Omental fat pad (tissue), 4 donors: ENCODE results near the gene CCNY. TPM values are rescaled to one million over a fixed set of nuclear protein-coding genes. Genes with fewer than 3 reads are reported as not detected.

ENCODE experiments used
- ATAC-seq: fragments of 150-250 bp; one replicate; pipeline ENCODE4 v1.9.1; 2016; ENCODE audit warnings: mild to moderate bottlenecking, moderate library complexity; ENCODE audit not compliant: low FRiP score
- DNase-seq: peaks from one replicate; pipeline ENCODE4 v3.0.0-alpha.2; 2019; ENCODE audit warnings: low spot score
- CTCF ChIP-seq, 3 donors: fragments of 450-650 bp; IDR thresholded peaks; one replicate each; pipeline ENCODE4 v1.5.1; 2016 to 2017; ENCODE audit warnings: antibody characterized with exemption in 3 of 3, mild to moderate bottlenecking in 3 of 3, moderate library complexity in 2 of 3
- total RNA-seq, 4 donors: library from RNA; depleted of rRNA; stranded (reverse); fragments of >200 nt; gene quantifications; one replicate each; pipeline ENCODE4 v1.1.0, GENCODE V29; 2016

The CCNY gene
- total RNA-seq, 4 donors from 2014 or later: 38.6 to 49.5 (median 47.2) TPM

- no peak for ATAC-seq
- TF ChIP-seq CTCF (IDR thresholded peaks at IDR 0.05): no peak
- no peak for DNase-seq
Observed at GRCh38 chr10:35498693-35499092, 162.4 kb downstream of the CCNY start.

GRCh38 chr10:35501923-35502322 is 165.6 kb downstream of the CCNY start:
- no peak for ATAC-seq
- DNase-seq: no peak
- TF ChIP-seq CTCF (IDR thresholded peaks at IDR 0.05): no peak

- ATAC-seq (no peak), DNase-seq (no peak)
- no peak for TF ChIP-seq CTCF (IDR thresholded peaks at IDR 0.05)
Observed at GRCh38 chr10:35502692-35503091, 166.4 kb downstream of the CCNY start.

GRCh38 chr10:35503578-35503977 is 167.3 kb downstream of the CCNY start:
- TF ChIP-seq CTCF (IDR thresholded peaks at IDR 0.05): no peak
- no peak for ATAC-seq
- DNase-seq: no peak

GRCh38 chr10:35504132-35504531 is 167.8 kb downstream of the CCNY start:
- ATAC-seq (no peak), DNase-seq (no peak)
- no peak for TF ChIP-seq CTCF (IDR thresholded peaks at IDR 0.05)

GRCh38 chr10:35505241-35505873 is 169.0 kb downstream of the CCNY start:
- TF ChIP-seq CTCF (IDR thresholded peaks at IDR 0.05): no peak
- ATAC-seq (no peak), DNase-seq (no peak)

GRCh38 chr10:35506741-35507140 is 170.4 kb downstream of the CCNY start:
- ATAC-seq: no peak
- DNase-seq: no peak
- TF ChIP-seq CTCF (IDR thresholded peaks at IDR 0.05): no peak
